GM06990 (cell line): ENCODE data around the gene KCNH6.

Source experiments
- DNase-seq: peaks from one replicate; pipeline ENCODE4 v3.0.0-alpha.2; 2011; ENCODE audit not compliant: insufficient read length; ENCODE audit errors: extremely low read depth
- H3K27me3 ChIP-seq: replicated peaks from 2 replicates; pipeline ENCODE4 v1.6.0; 2011; ENCODE audit warnings: low read length; ENCODE audit not compliant: control insufficient read depth, insufficient read depth
- H3K36me3 ChIP-seq: 2 replicates; pipeline ENCODE4 v1.5.1; 2011; ENCODE audit warnings: low read length; ENCODE audit not compliant: control insufficient read depth, insufficient read depth
- H3K4me3 ChIP-seq: replicated peaks from 2 replicates; pipeline ENCODE4 v1.5.1; 2011; ENCODE audit warnings: low read depth, mild to moderate bottlenecking, control low read depth, low read length
- CTCF ChIP-seq: IDR thresholded peaks from 2 replicates; pipeline ENCODE4 v1.5.1; 2011; ENCODE audit warnings: low read length, control low read depth, mild to moderate bottlenecking, inconsistent platforms; ENCODE audit not compliant: insufficient read depth, poor library complexity, severe bottlenecking

The KCNH6 gene

GRCh38 chr17:63515426-63515825 lies 7.7 kb upstream of the KCNH6 start:
- no peak for DNase-seq
- Histone ChIP-seq H3K36me3 (no peaks in the 10 kb centered on the region), H3K27me3 (no peaks in the 10 kb centered on the region), H3K4me3 (no peak overlapping the region)
- TF ChIP-seq CTCF = no peak

GRCh38 chr17:63516910-63517824 lies 6.0 kb upstream of the KCNH6 start:
- H3K27me3 ChIP-seq = no peaks in the 10 kb centered on the region
- H3K36me3 ChIP-seq = no peaks in the 10 kb centered on the region
- no peak for DNase-seq
- no peak for TF ChIP-seq CTCF
- no peak overlapping the region for H3K4me3 ChIP-seq

- no peak for DNase-seq
- Histone ChIP-seq H3K36me3 (no peaks in the 10 kb centered on the region), H3K27me3 (no peaks in the 10 kb centered on the region), H3K4me3 (no peak overlapping the region)
- TF ChIP-seq CTCF = no peak
These were observed 5.2 kb upstream of the KCNH6 start for GRCh38 chr17:63517825-63518534.

GRCh38 chr17:63519116-63519881 lies 3.9 kb upstream of the KCNH6 start:
- Histone ChIP-seq H3K4me3 (no peak overlapping the region), H3K36me3 (no peaks in the 10 kb centered on the region), H3K27me3 (no peaks in the 10 kb centered on the region)
- no peak for TF ChIP-seq CTCF
- no peak for DNase-seq

- TF ChIP-seq CTCF = no peak
- Histone ChIP-seq H3K36me3 (no peaks in the 10 kb centered on the region), H3K4me3 (no peak overlapping the region), H3K27me3 (no peaks in the 10 kb centered on the region)
- no peak for DNase-seq
These were observed 2.9 kb upstream of the KCNH6 start for GRCh38 chr17:63519972-63520882.
